ENCODE results near the gene XYLB.
"Not testable (repeated sequence)": the region's sequence is repeated elsewhere in the genome, so short reads cannot be mapped to it uniquely, and the experiment has no call there.

XYLB gene

DNA sequence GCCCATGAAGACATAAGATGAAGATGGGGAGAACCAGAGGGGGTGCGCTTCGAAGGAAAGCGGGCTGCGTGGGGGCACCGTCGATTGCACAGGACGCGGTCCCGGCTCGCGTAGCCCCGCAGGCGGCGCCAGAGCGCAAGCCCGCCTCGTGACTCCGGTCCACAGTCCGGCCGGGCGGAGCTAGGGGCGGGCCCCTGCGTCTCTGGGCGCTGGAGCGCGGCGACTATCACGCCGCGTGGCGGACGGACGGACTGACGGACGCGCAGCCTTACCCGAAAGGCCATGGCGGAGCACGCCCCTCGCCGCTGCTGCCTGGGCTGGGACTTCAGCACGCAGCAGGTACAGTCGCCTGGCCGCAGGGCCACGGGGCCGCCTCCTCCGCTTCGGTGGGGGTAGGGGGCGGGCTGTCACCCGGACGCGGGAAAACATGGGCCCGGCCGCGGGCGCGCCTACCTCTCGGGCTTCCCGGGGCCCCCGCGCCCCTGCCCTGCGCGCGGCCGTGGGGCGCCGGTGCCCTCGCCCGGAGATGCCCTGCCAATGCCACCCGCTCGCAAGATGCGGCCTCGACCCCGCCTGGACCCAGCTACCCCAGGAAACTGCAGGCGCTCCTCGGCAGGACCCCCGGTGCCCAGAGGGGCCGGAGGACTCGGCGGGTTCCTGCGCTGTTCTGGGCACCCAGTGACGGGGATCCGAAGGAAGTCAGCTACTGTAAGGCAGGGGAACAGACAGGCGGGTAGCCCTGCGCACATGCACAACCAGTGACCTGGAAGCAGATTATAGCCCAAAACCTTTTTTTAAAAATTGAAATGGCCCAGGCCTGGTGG, at the start of gene XYLB:
Gene XYLB, plus strand, starts transcription at position 199 of the 824 bp plus-strand sequence. Its CDS starts 84 bp downstream, at position 283.
- peak; percentile 85 for DNase-seq

DNA sequence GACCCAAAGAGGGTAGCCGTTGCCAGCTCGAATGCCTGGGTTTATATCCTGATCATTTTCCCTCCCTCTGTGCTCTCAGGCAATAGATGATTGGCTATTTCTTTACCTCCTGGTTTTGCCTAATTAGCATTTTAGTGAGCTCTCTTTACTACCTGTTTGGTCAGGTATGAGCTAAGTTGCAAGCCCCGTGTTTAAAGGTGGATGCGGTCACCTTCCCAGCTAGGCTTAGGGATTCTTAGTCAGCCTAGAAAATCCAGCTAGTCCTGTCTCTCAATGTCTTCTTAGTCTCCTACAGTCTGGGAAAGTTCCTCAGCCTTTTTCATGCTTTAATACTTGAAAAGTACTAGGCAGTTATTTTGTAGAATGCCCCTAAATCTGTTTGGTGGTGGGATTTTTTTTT, 49.5 kb upstream of the XYLB start:
- DNase-seq = not testable (repeated sequence)

- DNase-seq = no peak
These were observed 49.0 kb upstream of the XYLB start for GRCh38 chr3:38297537-38297936.

- DNase-seq = peak; percentile 2
These were observed 48.5 kb upstream of the XYLB start for GRCh38 chr3:38297947-38298711.

- no peak for DNase-seq
These were observed 39.6 kb upstream of the XYLB start for GRCh38 chr3:38306941-38307340.

DNA sequence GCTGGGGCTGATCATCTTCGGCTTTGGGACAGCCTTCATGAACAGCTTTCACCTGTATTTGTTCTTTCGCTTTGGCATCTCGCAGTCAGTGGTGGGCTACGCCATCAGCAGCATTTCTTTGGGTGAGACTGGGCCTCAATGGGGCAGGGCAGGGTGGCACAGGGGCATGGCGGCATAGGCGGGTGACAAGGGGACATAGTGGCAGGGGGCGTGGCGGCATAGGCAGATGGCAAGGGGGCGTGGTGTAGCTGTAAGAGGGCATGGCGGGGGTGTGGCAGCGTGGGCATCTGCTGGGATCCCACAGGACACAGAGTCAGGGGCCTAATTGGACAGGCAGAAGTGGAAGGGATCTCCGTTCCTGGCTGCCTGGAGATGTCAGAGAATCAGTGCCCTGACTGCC, 39.0 kb upstream of the XYLB start:
- no peak for DNase-seq

GRCh38 chr3:38308456-38308855, 38.1 kb upstream of the XYLB start:
- no peak for DNase-seq

- no peak for DNase-seq
These were observed 35.1 kb upstream of the XYLB start for GRCh38 chr3:38311476-38311875.

- no peak for DNase-seq
These were observed 34.6 kb upstream of the XYLB start for GRCh38 chr3:38311941-38312340.

DNA sequence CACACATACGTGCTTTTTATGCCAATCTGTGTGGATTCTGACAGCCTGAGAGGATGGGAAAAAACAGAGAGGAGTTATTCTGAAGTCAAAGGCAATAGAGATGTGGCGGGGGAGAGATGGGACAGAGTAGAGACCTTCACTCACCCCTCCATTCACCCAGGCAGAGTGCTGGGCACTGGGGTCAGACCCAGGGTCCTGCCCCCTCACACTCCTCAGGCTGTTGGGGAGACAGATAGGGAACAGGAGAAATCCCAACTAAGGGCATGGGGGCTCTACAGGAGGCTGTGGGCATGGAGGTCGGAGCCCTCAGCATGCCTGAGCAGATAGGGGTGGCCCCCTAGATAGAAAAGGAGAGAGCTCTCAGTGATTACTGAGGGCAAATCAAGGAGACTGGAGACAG, 34.2 kb upstream of the XYLB start:
- DNase-seq = no peak

GRCh38 chr3:38313263-38313662, 33.3 kb upstream of the XYLB start:
- DNase-seq = no peak

- no peak for DNase-seq
These were observed 32.9 kb upstream of the XYLB start for GRCh38 chr3:38313695-38314094.

DNA sequence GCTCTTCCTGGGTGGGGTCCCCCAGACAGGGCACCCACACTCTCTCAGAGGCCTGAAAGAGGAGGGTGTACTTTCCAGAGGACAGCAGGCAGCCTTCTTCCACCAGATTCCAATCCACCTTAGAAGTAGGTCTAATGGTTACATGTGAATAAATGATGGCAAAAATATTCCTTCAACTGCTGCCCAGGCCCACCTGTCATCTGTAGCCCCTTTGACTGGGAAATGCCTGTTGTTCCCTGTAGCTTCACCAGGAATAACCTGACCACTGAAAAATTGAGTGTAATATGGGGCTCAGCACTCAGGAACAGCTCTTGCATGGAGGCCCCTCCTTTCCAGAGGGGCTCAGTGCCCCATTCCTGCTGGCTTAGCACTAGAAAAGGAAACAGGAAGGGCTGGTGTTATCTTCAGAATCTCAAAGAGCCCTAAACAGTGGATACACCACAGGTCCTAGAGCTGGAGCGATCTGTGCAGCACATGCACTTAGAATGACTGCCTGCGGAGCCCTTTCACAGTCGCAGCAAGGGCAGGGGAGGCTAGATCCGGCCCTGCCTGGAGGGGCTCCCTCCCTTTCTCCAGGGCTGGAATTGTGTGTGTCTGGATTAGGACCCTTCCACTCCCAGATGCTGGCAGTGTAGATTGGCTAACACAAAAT, 32.3 kb upstream of the XYLB start:
- DNase-seq = no peak

DNA sequence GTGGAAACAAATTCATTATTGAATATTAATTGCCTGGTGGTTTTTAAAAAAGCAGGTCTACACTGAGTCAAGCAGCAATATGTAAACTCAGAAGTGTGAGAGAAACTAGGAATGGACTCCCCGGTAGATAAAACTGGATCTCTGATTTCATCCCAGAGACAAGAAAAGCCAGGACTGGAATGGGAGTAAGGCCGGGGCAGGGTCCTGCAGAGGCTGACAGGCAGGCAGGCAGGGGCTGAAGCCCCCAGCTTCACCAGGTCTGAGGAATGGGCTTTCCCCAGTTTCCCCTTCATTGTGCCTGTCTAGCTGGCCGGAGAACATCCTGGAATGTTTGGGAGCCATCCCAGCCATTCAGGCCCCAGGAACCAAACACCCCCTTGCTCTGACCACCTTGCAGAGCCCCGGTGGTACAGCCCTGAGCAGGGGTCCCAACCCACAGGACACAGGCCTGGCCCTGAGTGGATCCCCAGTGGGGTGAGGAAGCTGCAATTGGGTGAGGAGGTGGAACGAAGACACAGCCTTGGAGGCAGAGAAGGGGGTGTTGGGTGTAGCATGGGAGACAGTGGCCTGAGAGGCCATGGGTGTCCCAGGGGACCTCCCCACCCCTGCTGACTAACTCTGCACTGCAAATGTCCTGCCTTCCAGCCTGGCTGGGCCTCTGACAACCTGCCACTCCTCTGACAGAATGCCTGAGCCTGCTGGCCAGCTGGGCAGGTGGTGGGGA, 31.7 kb upstream of the XYLB start:
- no peak for DNase-seq

DNA sequence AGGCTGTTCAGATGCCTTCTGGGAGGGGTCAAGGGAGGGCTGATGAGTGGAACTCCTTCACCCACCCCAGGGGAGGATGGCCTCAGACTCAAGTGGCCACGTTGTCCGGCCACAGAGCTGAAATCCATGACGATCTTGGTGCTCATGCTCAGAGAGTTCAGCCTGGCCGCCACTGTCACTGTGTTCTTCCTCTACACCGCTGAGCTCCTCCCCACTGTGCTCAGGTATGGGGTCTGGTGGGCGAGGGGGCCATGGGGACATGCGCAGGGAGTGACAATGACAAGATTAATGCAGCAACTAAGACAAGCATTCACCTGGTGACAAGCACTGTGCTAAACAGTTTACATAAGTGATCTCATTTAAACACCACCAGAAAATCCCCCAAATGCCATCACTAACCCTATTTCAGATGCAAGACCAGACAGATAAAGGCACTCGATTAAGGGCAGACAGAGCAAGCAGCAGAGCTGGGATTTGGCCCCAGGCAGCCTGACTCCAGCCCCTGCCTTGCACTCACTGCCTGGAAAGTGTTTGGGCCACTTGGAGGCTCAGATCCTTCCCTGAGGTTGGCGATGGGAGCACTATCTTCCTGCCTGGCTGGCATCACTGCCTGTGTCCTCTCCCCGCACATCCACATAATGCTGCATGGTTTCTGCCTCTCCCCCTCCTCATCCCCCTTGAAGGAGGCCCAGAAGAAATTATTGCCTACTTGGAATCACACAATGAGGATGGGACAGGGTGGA, 30.9 kb upstream of the XYLB start:
- no peak for DNase-seq

DNA sequence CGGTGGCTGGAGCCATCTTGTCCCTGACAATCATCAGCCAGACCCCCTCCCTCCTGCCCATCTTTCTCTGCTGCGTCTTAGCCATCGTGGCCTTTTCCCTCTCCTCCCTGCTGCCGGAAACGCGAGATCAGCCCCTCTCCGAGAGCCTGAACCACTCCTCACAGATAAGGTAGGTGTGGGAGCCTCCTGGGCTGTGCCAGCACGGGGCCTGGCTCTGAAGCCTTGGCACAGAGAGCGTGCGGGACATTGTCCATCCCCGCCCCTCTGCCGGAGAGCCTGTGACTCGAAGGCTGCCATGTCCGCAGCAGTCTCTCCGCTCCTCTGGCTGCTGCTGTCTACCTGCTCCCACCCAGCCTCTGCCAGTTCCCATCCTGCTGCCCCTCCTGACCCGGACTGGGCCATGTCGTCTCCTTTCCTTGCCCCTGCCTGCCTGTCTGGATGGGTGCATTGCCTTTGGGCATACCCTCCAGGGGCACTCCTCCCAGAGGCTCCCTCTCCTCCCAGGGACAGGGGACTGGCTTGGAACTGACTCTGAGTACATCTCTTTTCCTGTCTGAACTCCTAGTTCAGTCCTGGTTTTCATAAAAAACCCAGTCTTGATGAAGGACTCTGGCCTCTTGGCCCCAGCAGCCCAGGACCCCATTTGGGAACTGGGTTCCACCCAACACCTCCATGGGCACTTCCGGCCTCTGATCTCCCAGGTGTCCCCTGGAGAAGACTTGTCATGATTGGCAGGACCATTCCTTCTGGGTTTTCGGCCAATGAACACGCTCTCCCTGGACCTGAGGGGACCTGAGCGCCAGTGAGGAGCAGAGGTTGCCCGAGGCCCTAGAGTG, 30.0 kb upstream of the XYLB start:
- no peak for DNase-seq

- no peak for DNase-seq
These were observed 29.3 kb upstream of the XYLB start for GRCh38 chr3:38317192-38317759.

DNA sequence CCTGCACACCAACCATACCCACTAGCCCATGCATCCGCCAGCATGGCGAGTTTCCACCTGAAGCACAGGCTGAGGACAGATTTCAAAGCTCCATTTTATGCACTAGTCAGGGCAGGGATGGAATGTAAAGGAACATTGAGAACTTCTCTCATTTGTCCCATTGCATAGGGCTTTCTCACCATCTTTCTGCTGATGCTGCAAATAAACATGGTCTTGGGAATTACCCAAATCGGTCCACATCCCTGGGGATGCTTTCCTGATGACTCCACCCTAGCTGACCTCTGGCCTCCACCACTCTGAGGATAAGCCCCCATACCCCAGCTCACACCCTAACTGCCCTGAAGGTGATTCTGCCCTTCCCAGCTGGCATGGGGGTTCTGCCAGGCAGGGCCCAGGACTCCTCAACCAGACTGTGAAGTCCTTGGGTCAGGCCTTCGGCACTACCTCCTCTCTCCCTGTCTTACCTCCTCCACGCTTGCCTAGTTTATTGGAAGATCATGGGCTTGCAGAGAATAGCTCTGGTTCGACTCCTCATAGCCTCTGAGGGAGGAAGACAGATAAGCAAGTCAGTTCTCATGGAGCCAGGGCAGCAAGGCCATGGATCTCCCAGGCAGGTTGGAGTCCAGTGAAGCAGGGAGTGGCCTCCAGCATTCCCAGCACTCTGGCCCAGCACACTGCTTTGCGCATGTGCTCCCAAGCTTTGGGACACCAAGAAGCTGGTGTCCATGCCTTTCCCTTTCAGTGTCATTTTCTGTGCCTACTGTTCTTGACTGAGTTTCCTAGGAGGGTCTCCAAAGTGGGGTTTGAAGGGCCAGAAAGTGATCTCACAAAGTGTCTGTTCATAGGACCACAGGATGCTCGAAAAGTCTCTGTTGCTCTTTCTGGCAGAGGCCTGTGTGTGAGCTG, 27.6 kb upstream of the XYLB start:
- no peak for DNase-seq

DNA sequence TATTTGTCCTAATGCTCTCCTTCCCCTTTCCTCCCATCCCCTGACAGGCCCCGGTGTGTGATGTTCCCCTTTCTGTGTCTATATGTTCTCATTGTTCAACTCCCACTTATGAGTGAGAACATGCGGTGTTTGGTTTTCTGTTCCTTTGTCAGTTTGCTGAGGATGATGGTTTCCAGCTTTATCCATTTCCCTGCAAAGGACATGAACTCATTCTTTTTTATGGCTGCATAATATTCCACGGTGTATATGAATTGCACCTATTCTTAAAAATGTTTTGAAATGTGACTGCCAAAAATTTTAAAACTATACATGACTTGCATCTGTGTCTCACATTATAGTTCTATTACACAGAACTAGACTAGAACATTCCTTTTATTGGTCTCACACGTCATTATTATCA, 25.9 kb upstream of the XYLB start:
- DNase-seq = not testable (repeated sequence)

DNA sequence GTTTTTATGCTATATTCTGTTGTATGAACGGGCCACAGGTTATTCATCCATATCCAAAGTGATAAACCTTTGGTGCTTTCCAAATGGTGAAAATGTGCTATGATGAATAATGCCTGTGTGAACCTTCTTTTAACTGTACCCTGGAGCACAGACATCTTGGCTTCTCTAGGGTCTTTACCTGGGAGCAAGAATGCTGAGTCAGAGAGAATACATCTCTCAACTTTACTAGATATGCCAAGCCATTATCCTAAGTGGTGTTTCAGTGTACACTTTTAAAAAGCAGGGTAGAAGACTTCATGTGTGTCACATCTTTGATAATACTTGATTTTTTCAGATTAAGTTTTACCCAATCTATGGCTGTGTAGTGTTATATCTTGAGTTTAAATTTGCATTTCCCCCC, 23.5 kb upstream of the XYLB start:
- no peak for DNase-seq
